Testis (tissue), 2 donors: ENCODE measurements around the gene ABCB8.

ENCODE experiments used
- CTCF ChIP-seq, 3 experiments: fragments of 450-650 bp in 2 of 3; fragments of 200-600 bp in 1 of 3; sonication (generic) in 1 of 3; IDR thresholded peaks; one replicate each; pipeline ENCODE4 v1.5.1; 2016 to 2019; ENCODE audit warnings: antibody characterized with exemption in 3 of 3, mild to moderate bottlenecking in 2 of 3, moderate library complexity in 1 of 3
- POLR2A ChIP-seq: fragments of 450-650 bp; IDR thresholded peaks from one replicate; pipeline ENCODE4 v1.6.1; 2017; ENCODE audit warnings: antibody characterized with exemption, mild to moderate bottlenecking, moderate library complexity

GRCh38 chr7:150990416-150991186 lies 37.6 kb upstream of the ABCB8 start, which contains the start of gene NOS3:
- TF ChIP-seq POLR2A (no peak), CTCF (IDR thresholded peaks at IDR 0.05) (no peak)
